ENCODE data around the gene SPACA6. TPM values are rescaled to one million over a fixed set of nuclear protein-coding genes. Genes with fewer than 3 reads are reported as not detected.

SPACA6 gene
- total RNA-seq, 2 experiments from 2014 or later: 2.3 to 2.6 TPM

DNA sequence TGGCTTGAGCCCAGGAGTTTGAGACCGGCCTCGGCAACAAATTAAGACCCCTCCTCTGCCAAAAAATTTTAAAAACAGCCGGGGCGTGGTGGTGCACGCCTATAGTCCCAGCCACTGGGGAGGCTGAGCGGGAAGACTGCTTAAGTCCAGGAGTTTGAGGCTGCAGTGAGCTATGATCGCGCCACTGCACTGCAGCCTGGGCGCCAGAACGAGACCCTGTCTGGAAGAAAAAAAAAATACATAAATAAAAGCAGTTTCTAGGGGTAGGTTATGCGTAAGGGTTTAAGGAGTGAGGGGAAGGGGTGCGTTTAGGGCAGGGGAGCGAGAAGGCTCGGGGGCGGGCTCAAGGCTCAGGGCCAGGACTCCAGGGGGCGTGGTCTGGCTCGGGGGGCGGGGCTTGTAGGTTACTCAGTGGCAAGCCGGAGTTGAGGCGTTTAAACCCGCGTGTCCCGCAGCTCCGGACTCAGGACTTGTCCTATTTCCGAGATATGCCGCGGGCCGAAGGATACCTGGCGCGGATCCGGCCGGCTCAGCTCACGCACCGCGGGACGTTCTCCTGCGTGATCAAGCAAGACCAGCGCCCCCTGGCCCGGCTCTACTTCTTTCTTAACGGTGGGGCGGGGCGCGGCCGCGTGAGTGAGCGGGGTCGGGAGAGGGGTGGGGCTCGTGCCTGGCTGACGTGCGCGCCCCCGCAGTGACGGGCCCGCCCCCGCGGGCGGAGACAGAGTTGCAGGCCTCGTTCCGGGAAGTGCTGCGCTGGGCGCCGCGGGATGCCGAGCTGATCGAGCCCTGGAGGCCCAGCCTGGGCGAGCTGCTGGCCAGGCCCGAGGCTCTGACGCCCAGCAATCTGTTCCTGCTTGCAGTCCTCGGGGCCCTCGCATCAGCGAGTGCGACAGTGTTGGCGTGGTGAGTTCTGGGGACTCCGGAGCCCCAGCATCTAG, 10.7 kb downstream of the SPACA6 start:
- Mint-ChIP-seq H3K27me3 (peaks cover 10% of the 10 kb centered on the region), H3K9me3 (ENCODE audit: low read depth) (peaks cover 6% of the 10 kb centered on the region), H3K4me1 (peaks cover 15% of the 10 kb centered on the region), H3K36me3 (peaks cover 15% of the 10 kb centered on the region), H3K27ac (peak overlapping the region; percentile 89), H3K4me3 (peak overlapping the region; percentile 83)
- peak; percentile 98 for ATAC-seq
- CTCF ChIA-PET: interaction anchor here (0.8 to 2.5 kb wide), 8 partner anchors 14 to 282 kb away, joined by 3 to 12 read pairs (median 5); no protein-coding TSS in a partner anchor
- peak; percentile 96 for DNase-seq

DNA sequence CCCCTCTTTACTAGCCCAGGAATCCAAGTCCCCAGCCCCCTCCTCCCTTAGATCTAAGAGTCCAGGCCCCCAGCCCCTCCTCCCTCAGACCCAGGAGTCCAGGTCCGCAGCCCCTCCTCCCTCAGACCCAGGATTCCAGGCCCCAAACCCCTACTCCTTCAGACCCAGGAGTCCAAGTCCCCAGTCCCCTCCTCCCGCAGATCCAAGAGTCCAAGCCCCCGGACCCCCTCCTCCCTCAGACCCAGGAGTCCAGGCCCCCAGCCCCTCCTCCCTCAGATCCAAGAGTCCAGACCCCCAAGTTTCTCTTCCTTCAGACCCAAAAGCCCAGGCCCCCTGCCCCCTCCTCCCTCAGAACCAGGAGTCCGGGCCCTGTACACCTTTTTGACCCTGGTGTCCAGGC, 11.5 kb downstream of the SPACA6 start:
- H3K9me3 Mint-ChIP-seq (ENCODE audit: low read depth): peaks cover 6% of the 10 kb centered on the region
- peaks cover 10% of the 10 kb centered on the region for H3K27me3 Mint-ChIP-seq
- H3K27ac Mint-ChIP-seq: peak overlapping the region; percentile 89
- peaks cover 15% of the 10 kb centered on the region for H3K36me3 Mint-ChIP-seq
- CTCF ChIA-PET: interaction anchor here (0.8 to 2.5 kb wide), 7 partner anchors 14 to 283 kb away, joined by 3 to 12 read pairs (median 5); no protein-coding TSS in a partner anchor
- peak overlapping the region; percentile 83 for H3K4me3 Mint-ChIP-seq
- ATAC-seq: no peak
- peaks cover 15% of the 10 kb centered on the region for H3K4me1 Mint-ChIP-seq
- DNase-seq: no peak

DNA sequence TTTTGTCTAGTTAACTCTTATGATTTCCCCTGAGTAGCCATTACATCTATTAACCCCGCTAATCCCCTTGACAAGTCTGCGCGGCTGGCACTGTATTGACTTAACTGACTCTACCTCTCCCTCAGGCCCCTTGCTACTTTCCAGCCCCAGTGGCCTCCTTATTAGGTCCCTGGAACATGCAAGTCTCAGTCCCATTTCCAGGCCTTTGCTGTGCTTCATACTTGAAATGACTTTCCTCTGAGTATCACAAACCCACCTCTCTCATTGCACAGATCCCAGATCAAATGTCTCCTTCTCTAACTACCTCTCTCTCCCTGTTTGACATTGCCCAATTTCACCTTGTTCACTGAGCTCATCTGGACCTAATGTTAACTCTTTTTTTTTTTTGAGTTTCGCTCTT, 13.2 kb downstream of the SPACA6 start:
- peaks cover 15% of the 10 kb centered on the region for H3K36me3 Mint-ChIP-seq
- no peak for ATAC-seq
- peaks cover 3% of the 10 kb centered on the region for H3K9me3 Mint-ChIP-seq (ENCODE audit: low read depth)
- H3K27ac Mint-ChIP-seq: peak overlapping the region; percentile 22
- DNase-seq: no peak
- peak overlapping the region; percentile 36 for H3K4me3 Mint-ChIP-seq
- peaks cover 19% of the 10 kb centered on the region for H3K27me3 Mint-ChIP-seq
- CTCF ChIA-PET: no interaction called here
- H3K4me1 Mint-ChIP-seq: peaks cover 15% of the 10 kb centered on the region

DNA sequence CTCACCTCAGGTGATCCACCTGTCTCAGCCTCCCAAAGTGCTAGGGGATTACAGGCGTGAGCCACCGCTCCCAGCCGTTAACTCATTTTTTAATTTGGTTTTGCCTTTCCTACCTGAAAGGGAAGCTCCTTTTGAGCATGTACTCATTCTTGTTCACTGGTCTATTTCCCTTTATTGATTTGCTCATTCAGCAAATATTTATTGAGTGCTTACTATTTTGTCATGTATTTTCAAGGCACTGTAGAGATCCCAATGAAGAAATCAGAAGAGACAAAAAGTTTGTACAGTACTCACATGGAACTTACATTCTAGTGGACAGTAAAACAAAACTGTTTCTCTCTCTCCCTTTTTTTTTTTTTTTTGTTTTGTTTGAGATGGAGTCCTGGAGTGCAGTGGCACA, 13.8 kb downstream of the SPACA6 start:
- Mint-ChIP-seq H3K27ac (no peak overlapping the region), H3K4me3 (no peak overlapping the region), H3K36me3 (peaks cover 15% of the 10 kb centered on the region), H3K4me1 (peaks cover 15% of the 10 kb centered on the region), H3K27me3 (peaks cover 19% of the 10 kb centered on the region), H3K9me3 (ENCODE audit: low read depth) (peaks cover 3% of the 10 kb centered on the region)
- ATAC-seq (no peak), DNase-seq (no peak)
- CTCF ChIA-PET: no interaction called here

DNA sequence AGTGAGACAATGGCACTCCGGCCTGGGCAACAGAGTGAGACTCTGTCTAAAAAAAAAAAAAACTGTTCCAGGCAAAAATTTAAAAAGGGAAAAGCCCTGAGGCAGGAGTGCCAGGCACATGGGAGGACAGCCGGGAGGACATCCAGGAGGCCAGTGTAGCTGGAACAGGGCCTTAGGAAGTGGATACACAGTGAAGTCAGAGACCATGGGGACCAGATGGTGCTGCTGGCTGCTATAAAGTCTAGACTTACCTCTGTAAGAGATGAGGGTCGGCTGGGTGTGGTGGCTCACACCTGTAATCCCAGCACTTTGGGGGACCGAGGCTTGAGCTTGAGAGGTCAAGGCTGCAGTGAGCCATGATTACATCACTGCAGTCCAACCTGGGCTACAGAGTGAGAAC, 15.7 kb downstream of the SPACA6 start:
- no peak for DNase-seq
- peaks cover 15% of the 10 kb centered on the region for H3K36me3 Mint-ChIP-seq
- H3K27ac Mint-ChIP-seq: no peak overlapping the region
- CTCF ChIA-PET: interaction anchor here (0.7 kb wide), 1 partner anchor 25 kb away, joined by 3 read pairs; no protein-coding TSS in a partner anchor
- H3K4me1 Mint-ChIP-seq: peaks cover 6% of the 10 kb centered on the region
- no peaks in the 10 kb centered on the region for H3K9me3 Mint-ChIP-seq (ENCODE audit: low read depth)
- H3K27me3 Mint-ChIP-seq: peaks cover 9% of the 10 kb centered on the region
- no peak overlapping the region for H3K4me3 Mint-ChIP-seq
- no peak for ATAC-seq

DNA sequence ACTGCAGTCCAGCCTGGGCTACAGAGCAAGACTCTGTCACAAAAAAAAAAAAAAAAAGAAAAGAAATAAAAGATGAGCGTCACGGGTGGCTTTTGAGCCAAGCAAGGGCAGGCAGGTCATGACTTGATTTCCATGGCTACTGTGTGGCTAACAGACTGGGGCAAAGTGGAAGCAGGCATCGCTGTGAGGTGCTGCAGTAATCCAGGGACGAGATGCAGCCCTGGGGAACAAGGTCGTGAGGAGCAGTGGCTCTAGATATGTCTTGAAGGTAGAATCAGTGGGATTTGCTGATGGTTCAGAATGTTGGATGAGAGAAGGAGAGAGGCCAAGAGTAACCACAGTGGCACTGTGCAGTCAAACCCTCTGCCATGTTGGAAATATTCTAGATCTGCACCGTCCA, 16.4 kb downstream of the SPACA6 start:
- H3K27me3 Mint-ChIP-seq: peaks cover 9% of the 10 kb centered on the region
- H3K36me3 Mint-ChIP-seq: peaks cover 15% of the 10 kb centered on the region
- no peak overlapping the region for H3K4me3 Mint-ChIP-seq
- no peak overlapping the region for H3K27ac Mint-ChIP-seq
- peaks cover 6% of the 10 kb centered on the region for H3K4me1 Mint-ChIP-seq
- ATAC-seq (no peak), DNase-seq (no peak)
- CTCF ChIA-PET: no interaction called here
- H3K9me3 Mint-ChIP-seq (ENCODE audit: low read depth): no peaks in the 10 kb centered on the region

DNA sequence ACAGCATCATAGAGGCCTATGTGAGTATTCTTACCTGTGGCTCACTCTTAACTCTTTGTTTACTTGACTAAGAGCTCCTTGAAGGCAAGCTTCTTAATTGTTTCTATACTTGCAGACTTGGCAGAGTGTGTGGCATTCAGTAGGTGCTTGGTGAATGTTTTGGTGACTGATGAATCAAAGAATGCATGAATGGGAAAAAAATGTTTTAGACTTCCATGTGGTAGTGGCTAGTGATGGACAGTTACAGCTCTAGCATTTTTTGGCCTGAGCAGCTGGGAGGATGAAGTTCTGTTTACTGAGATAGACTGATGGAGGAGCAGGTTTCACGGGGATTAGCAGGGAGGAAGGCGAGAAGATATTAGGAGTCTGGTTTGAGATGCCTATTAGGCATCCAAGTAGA, 17.0 kb downstream of the SPACA6 start:
- ATAC-seq (no peak), DNase-seq (no peak)
- Mint-ChIP-seq H3K27ac (no peak overlapping the region), H3K4me3 (no peak overlapping the region), H3K27me3 (peaks cover 9% of the 10 kb centered on the region), H3K9me3 (ENCODE audit: low read depth) (no peaks in the 10 kb centered on the region), H3K36me3 (peaks cover 12% of the 10 kb centered on the region), H3K4me1 (peaks cover 3% of the 10 kb centered on the region)
- CTCF ChIA-PET: interaction anchor here (1.2 kb wide), 1 partner anchor 11 kb away, joined by 4 read pairs; no protein-coding TSS in a partner anchor

DNA sequence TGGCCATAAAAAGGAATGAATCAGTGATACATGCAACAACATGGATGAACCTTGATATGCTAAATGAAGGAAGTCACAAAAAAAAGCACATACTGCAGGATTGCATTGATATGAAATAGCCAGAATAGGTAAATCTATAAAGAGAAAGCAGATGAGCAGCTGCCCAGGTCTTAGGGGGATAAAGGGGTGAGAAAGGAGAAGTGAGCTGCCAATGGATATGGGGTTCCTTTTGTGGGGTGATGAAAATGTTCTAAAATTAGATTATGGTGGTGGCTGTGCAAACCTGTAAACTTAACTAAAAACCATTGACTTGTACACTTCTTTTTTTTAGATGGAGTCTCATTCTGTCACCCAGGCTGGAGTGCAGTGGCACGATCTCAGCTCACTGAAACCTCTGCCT, 18.6 kb downstream of the SPACA6 start:
- CTCF ChIA-PET: no interaction called here
- no peak overlapping the region for H3K4me3 Mint-ChIP-seq

DNA sequence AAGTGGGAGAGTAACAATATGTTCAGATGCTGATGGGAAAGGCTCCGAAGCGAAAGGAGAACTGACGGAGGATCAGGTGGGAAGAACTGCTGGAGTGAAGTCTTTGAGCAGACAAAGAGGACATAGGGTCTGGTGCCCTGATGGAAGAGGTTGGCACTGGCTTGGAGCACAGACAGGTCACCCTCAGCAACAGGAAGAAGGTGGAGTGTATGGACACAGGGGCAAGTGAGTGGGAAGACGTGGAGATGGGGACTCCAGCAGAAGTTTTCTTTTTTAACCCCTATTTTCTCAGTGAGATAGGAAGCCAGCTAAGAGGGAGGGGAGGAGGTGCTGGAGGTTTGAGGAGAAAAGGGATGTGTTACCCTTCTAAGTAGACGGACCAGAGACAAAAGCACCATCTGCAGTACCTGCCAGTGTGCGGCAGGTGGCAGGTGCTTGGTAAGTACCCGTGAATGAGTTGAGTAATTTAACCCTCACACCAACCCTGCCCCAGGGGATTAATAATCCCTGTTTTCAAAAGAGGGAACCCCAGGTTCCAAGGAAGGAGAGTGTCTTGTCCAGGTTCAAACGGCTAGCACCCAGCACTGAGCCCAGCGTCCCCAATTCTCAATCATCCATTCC, 19.4 kb downstream of the SPACA6 start:
- peaks cover 11% of the 10 kb centered on the region for H3K27me3 Mint-ChIP-seq
- CTCF ChIA-PET: no interaction called here
- H3K27ac Mint-ChIP-seq: no peak overlapping the region
- ATAC-seq (no peak), DNase-seq (no peak)
- no peak overlapping the region for H3K4me3 Mint-ChIP-seq
- no peaks in the 10 kb centered on the region for H3K9me3 Mint-ChIP-seq (ENCODE audit: low read depth)
- no peaks in the 10 kb centered on the region for H3K36me3 Mint-ChIP-seq
- no peaks in the 10 kb centered on the region for H3K4me1 Mint-ChIP-seq

More for the DNA sequence above, 18.6 kb downstream of the SPACA6 start:
- Mint-ChIP-seq H3K4me1 (no peaks in the 10 kb centered on the region), H3K27ac (no peak overlapping the region), H3K9me3 (ENCODE audit: low read depth) (no peaks in the 10 kb centered on the region), H3K36me3 (peaks cover 2% of the 10 kb centered on the region), H3K27me3 (peaks cover 9% of the 10 kb centered on the region)
- ATAC-seq (no peak), DNase-seq (no peak)

DNA sequence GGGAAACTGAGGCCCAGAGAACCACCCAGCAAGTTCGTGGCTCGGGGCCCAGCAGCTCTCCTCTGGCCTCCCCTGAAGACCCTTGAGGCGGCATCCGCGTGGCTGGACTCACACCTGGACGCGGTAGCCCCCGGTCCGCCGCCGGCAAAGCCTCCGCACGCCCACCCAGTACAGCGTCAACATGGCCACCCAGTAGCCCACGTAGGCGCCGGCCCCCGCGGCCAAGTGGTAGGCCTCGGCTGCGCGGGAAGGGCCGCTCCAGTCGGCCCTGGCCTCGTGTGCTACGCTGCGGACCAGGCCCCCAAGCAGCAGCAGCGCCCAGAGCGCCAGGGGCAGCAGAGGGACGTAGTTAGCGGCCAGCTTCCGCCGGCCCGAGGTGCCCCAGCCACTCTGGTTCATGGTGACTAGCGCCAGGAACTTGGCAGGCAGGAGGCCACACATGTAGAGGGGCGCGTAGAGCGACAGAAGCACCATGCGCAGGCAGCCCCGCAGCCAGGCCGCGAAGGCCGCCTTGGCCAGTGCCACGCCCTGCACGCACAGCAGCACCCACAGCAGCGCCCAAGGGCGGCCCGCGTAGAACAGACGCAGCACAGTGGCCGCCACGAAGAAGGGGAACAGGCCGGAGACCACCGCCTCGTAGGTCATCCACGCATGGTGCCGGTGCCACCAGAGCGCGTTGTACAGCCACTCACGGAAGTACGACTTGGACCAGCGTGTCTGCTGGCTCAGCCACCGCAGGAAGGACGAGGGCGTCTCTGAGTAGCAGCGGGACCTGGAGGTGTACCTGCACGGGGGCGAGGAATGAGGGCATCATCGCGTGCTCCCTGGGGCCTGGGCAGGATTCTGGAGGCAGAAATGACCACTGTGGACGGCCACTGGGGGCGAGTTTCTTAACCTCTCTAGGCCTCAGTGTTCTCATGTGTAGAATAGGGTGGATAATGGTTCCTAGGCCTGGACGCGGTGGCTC, 20.5 kb downstream of the SPACA6 start:
- DNase-seq: no peak
- H3K36me3 Mint-ChIP-seq: no peaks in the 10 kb centered on the region
- no peak overlapping the region for H3K27ac Mint-ChIP-seq
- H3K27me3 Mint-ChIP-seq: peaks cover 18% of the 10 kb centered on the region
- CTCF ChIA-PET: no interaction called here
- no peak for ATAC-seq
- no peaks in the 10 kb centered on the region for H3K4me1 Mint-ChIP-seq
- H3K4me3 Mint-ChIP-seq: no peak overlapping the region
- H3K9me3 Mint-ChIP-seq (ENCODE audit: low read depth): no peaks in the 10 kb centered on the region

DNA sequence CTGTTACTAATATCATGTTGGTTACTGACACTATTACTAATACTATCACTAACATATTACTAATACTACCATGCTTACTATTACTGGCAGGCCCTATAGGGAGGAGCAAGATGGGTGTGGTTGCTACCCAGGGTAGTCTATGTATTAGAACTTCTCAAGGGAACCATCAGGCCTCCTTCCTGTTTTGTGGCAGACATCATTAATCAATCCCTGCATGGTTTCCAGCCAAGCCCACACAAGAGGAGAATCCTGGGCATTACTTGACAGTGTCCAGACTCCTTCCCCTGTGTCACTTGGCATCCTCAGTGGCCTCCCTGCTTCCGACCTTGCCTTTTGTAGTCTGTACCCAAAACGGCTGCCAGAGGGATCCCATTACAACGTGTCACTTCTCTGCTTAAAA, 21.7 kb downstream of the SPACA6 start:
- H3K36me3 Mint-ChIP-seq: peaks cover 3% of the 10 kb centered on the region
- ATAC-seq (no peak), DNase-seq (no peak)
- CTCF ChIA-PET: no interaction called here
- H3K27ac Mint-ChIP-seq: no peak overlapping the region
- H3K9me3 Mint-ChIP-seq (ENCODE audit: low read depth): peaks cover 3% of the 10 kb centered on the region
- H3K4me3 Mint-ChIP-seq: no peak overlapping the region
- peaks cover 26% of the 10 kb centered on the region for H3K27me3 Mint-ChIP-seq
- H3K4me1 Mint-ChIP-seq: no peaks in the 10 kb centered on the region

DNA sequence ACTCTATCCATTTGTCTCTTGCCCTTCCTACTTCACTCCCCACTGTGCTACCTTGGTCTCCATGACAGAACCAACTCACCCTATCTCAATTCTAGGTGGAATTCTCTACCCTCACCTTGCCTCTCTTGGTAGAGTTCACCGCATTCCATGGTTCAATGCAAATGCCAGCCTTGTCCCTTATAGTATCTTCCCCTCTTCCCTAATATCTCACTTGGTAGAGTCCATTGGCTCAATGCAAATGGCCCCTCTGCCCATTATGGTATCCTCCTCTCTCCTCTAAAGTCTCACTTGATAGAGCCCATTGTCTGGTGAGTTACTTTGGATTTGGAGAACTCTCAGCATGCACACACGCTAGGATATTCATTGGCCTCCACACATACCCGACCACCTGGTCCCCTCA, 22.7 kb downstream of the SPACA6 start:
- CTCF ChIA-PET: no interaction called here

DNA sequence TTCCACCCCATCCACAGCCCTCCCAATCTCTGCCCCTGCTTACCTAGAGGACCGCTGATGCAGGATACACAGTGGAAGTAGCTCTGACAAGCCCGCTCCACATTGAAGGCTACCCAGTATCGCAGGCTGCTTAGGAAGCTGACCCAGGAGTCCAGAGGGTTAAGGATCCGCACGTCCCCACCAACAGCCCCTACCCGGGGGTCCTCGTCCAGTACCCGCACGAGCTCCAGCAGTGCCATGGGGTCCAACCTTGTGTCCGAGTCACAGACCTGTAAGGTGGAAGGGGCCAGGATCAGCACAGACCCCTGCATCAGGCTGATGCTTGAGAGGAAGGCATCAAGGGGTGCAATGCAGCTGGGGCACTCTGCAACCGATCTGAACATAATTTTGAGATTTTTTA, 23.8 kb downstream of the SPACA6 start:
- Mint-ChIP-seq H3K9me3 (ENCODE audit: low read depth) (peaks cover 3% of the 10 kb centered on the region), H3K4me1 (no peaks in the 10 kb centered on the region), H3K27me3 (peaks cover 26% of the 10 kb centered on the region), H3K4me3 (no peak overlapping the region), H3K27ac (no peak overlapping the region), H3K36me3 (peaks cover 5% of the 10 kb centered on the region)
- ATAC-seq (no peak), DNase-seq (no peak)
- CTCF ChIA-PET: no interaction called here

More for the DNA sequence above, 22.7 kb downstream of the SPACA6 start:
- H3K4me3 Mint-ChIP-seq: no peak overlapping the region
- ATAC-seq: no peak
- H3K36me3 Mint-ChIP-seq: peaks cover 5% of the 10 kb centered on the region
- peaks cover 3% of the 10 kb centered on the region for H3K9me3 Mint-ChIP-seq (ENCODE audit: low read depth)
- DNase-seq: no peak
- no peaks in the 10 kb centered on the region for H3K4me1 Mint-ChIP-seq
- no peak overlapping the region for H3K27ac Mint-ChIP-seq
- H3K27me3 Mint-ChIP-seq: peaks cover 26% of the 10 kb centered on the region

Measured in activated CD8-positive, alpha-beta memory T cell treated with anti-CD3 and anti-CD28 coated beads, Interleukin-2, amount 10 ng/mL, durations not matched to agents 7 days and 5 days (primary cell).